Subcutaneous abdominal adipose tissue (tissue), 5 donors: ENCODE results near the gene OR2T2.
"Not testable (repeated sequence)": the region's sequence is repeated elsewhere in the genome, so short reads cannot be mapped to it uniquely, and the experiment has no call there.

ENCODE experiments used
- H3K27ac ChIP-seq: one replicate; pipeline ENCODE4 v1.7.0; 2013; ENCODE audit warnings: low read depth, mild to moderate bottlenecking, inconsistent platforms, low read length, moderate library complexity
- H3K27me3 ChIP-seq, 5 donors: one replicate each; pipeline ENCODE4 v1.7.0; 2013; ENCODE audit warnings: low read length in 5 of 5, inconsistent platforms in 1 of 5; ENCODE audit not compliant: control insufficient read depth in 5 of 5, insufficient read depth in 4 of 5
- H3K36me3 ChIP-seq, 5 donors: one replicate each; pipeline ENCODE4 v1.7.0; 2013; ENCODE audit warnings: low read length in 5 of 5; ENCODE audit not compliant: control insufficient read depth in 5 of 5, insufficient read depth in 5 of 5
- H3K4me1 ChIP-seq, 5 donors: one replicate each; pipeline ENCODE4 v1.7.0; 2013; ENCODE audit warnings: low read length in 5 of 5, mild to moderate bottlenecking in 3 of 5, moderate library complexity in 1 of 5; ENCODE audit not compliant: control insufficient read depth in 5 of 5, insufficient read depth in 5 of 5
- H3K4me3 ChIP-seq, 5 donors: one replicate each; pipeline ENCODE4 v1.7.0; 2013; ENCODE audit warnings: low read length in 5 of 5, low read depth in 1 of 5
- H3K9ac ChIP-seq, 5 donors: one replicate each; pipeline ENCODE4 v1.7.0; 2013; ENCODE audit warnings: low read length in 5 of 5, mild to moderate bottlenecking in 4 of 5, moderate library complexity in 3 of 5
- H3K9me3 ChIP-seq, 5 donors: one replicate each; pipeline ENCODE4 v1.7.0; 2013; ENCODE audit warnings: low read length in 5 of 5; ENCODE audit not compliant: control insufficient read depth in 5 of 5
- donor health status: healthy.
- donor health status: healthy.
- donor health status: healthy.
- donor health status: healthy.
- donor health status: healthy.

OR2T2 gene

GRCh38 chr1:248432201-248432600, 13.2 kb upstream of the OR2T2 start:
- H3K27ac ChIP-seq, H3K4me3 ChIP-seq, H3K27me3 ChIP-seq, H3K9me3 ChIP-seq, H3K4me1 ChIP-seq, H3K9ac ChIP-seq, H3K36me3 ChIP-seq: not testable (repeated sequence)

- H3K9ac ChIP-seq, H3K9me3 ChIP-seq, H3K27me3 ChIP-seq, H3K4me1 ChIP-seq, H3K36me3 ChIP-seq, H3K27ac ChIP-seq, H3K4me3 ChIP-seq: not testable (repeated sequence)
Measured at GRCh38 chr1:248433811-248434415, 11.5 kb upstream of the OR2T2 start.

DNA sequence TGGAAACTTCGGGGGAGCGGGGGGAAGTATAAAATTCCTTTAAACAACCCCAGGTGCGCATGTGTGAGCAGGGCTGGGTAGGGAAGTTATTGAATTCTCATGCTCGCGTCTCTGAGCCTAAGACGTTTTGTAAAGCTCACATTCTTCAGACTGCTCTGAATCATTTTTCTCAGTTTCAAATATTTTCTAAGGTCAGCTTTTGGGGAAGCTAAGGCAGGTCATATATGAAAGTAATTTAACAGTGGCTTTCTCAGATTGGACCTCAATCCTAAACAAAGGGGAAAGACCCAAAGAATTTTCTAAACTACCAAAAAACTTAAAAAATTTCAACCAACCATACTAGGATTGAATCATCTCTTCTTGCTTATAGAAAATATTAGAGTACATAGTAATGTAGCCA, 10.5 kb upstream of the OR2T2 start:
- not testable (repeated sequence) for H3K27me3 ChIP-seq, H3K36me3 ChIP-seq, H3K4me1 ChIP-seq

DNA sequence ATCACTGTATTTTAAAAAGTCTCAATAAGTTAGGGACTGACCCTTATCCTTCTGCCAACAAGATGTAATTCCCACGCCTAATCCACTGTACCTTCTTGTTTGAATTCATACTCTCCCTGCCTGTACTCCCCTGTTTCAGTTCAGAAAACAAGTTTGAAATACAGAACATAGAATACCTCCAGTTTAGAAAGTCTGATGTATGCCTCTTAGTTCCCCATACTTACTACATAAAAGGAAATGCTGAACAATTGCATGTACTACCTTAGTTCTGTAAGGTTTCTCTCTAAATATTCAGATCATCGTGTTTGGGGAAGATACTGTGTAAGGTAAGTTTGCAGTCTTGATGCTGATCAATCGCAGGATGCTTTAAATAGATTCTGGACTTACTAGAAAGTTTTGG, 9.1 kb upstream of the OR2T2 start:
- H3K27ac ChIP-seq, H3K27me3 ChIP-seq, H3K9ac ChIP-seq, H3K4me3 ChIP-seq, H3K36me3 ChIP-seq, H3K9me3 ChIP-seq, H3K4me1 ChIP-seq: not testable (repeated sequence)

More for the DNA sequence above, 10.5 kb upstream of the OR2T2 start:
- not testable (repeated sequence) for H3K27ac ChIP-seq, H3K9me3 ChIP-seq, H3K4me3 ChIP-seq, H3K9ac ChIP-seq

DNA sequence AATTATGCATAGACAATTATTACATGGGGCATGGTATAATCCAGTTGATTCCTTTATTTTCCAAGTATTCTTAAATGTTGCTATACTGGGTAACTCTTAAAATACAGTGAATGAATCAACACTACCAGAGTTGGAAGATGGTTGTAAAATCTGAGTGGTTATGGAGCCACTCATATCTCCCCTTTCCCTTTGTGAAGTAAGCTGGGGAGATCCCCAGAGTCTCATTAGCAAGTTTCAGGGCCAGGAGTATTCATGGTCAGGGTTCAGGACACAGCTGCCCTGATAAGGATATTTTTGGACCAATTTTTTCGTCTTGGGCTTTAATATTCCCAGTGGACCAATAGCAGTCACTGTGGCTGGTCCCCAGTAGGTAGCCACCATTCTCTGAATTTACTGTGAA, 6.8 kb upstream of the OR2T2 start:
- not testable (repeated sequence) for H3K9me3 ChIP-seq, H3K36me3 ChIP-seq, H3K27ac ChIP-seq, H3K4me3 ChIP-seq, H3K4me1 ChIP-seq, H3K27me3 ChIP-seq, H3K9ac ChIP-seq

- not testable (repeated sequence) for H3K27ac ChIP-seq, H3K9me3 ChIP-seq, H3K4me3 ChIP-seq, H3K27me3 ChIP-seq, H3K9ac ChIP-seq, H3K36me3 ChIP-seq, H3K4me1 ChIP-seq
Measured at GRCh38 chr1:248439283-248439682, 6.2 kb upstream of the OR2T2 start.

GRCh38 chr1:248442500-248443277, 2.7 kb upstream of the OR2T2 start:
- not testable (repeated sequence) for H3K4me1 ChIP-seq, H3K9me3 ChIP-seq, H3K9ac ChIP-seq, H3K27me3 ChIP-seq, H3K27ac ChIP-seq, H3K36me3 ChIP-seq, H3K4me3 ChIP-seq

- H3K9me3 ChIP-seq, H3K36me3 ChIP-seq, H3K27me3 ChIP-seq, H3K4me3 ChIP-seq, H3K4me1 ChIP-seq, H3K27ac ChIP-seq, H3K9ac ChIP-seq: not testable (repeated sequence)
Measured at GRCh38 chr1:248444603-248445002, 834 bp upstream of the OR2T2 start.

- H3K9ac ChIP-seq, H3K9me3 ChIP-seq, H3K36me3 ChIP-seq, H3K27me3 ChIP-seq, H3K4me1 ChIP-seq, H3K27ac ChIP-seq, H3K4me3 ChIP-seq: not testable (repeated sequence)
Measured at GRCh38 chr1:248448409-248449074, 3.1 kb downstream of the OR2T2 start.

DNA sequence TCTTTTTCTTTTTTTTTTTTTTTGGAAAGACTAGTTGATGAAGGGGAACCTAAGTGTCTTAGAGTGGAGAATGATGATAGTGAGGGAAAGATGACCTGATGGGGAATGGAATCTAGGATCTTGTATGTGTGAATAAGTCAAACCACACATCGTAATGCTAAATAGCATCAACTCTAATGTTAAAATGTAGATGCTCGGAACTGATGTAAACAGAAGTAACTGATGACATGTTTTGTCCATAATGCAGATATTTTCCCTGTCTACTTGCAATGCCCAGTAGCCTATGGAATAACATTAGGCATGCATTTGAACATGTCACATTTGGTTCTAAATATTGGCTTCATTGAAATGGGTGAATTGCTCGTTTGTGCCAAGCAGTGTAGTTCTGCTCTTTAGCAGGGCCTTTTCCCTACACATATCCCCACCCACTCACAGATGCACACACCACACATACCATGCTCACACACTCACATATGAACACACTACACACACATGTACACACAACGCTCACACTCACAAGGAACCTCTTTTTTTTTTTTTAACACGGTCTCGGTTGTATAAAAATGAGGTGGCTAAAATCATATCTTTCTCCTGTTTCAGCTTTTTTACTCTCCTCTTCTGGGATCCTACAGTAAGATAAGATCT, 4.5 kb downstream of the OR2T2 start:
- not testable (repeated sequence) for H3K27me3 ChIP-seq, H3K36me3 ChIP-seq, H3K4me3 ChIP-seq, H3K9me3 ChIP-seq, H3K9ac ChIP-seq, H3K27ac ChIP-seq, H3K4me1 ChIP-seq
